ENCODE data around the gene DOCK9. TPM values are rescaled to one million over a fixed set of nuclear protein-coding genes. Genes with fewer than 3 reads are reported as not detected.

DOCK9 gene
- total and polyA plus RNA-seq, 4 donors: 48.8 to 193 (median 133) TPM

- Histone ChIP-seq H3K9ac (ENCODE audit: insufficient read depth in 1 of 2, low read length in 2 of 2) (no peak overlapping the region), H3K27ac (ENCODE audit: low read depth in 1 of 2, low read length in 1 of 2) (no peak overlapping the region), H3K9me3 (ENCODE audit: control insufficient read depth in 4 of 4, insufficient read depth in 3 of 4, low read length in 3 of 4) (no peaks in the 10 kb centered on the region), H3K4me3 (no peak overlapping the region), H3K36me3 (ENCODE audit: control insufficient read depth in 4 of 4, insufficient read depth in 4 of 4, low read length in 4 of 4) (no peaks in the 10 kb centered on the region), H3K4me1 (ENCODE audit: control insufficient read depth in 5 of 5, insufficient read depth in 5 of 5, low read length in 5 of 5) (peaks cover 0 to 19% (median 3%) of the 10 kb centered on the region in 5 donors), H3K27me3 (ENCODE audit: control insufficient read depth in 3 of 3, insufficient read depth in 3 of 3, low read length in 2 of 3) (no peaks in the 10 kb centered on the region)
- no peak for DNase-seq
- no peak for ATAC-seq (ENCODE audit: insufficient read depth, low FRiP score)
- TF ChIP-seq, protein P1, sequence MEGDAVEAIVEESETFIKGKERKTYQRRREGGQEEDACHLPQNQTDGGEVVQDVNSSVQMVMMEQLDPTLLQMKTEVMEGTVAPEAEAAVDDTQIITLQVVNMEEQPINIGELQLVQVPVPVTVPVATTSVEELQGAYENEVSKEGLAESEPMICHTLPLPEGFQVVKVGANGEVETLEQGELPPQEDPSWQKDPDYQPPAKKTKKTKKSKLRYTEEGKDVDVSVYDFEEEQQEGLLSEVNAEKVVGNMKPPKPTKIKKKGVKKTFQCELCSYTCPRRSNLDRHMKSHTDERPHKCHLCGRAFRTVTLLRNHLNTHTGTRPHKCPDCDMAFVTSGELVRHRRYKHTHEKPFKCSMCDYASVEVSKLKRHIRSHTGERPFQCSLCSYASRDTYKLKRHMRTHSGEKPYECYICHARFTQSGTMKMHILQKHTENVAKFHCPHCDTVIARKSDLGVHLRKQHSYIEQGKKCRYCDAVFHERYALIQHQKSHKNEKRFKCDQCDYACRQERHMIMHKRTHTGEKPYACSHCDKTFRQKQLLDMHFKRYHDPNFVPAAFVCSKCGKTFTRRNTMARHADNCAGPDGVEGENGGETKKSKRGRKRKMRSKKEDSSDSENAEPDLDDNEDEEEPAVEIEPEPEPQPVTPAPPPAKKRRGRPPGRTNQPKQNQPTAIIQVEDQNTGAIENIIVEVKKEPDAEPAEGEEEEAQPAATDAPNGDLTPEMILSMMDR (IDR thresholded peaks at IDR 0.05; ENCODE audit: control extremely low read depth, extremely low read depth): no peak
- 60 to 83% methylated on average over 1 of the region's 1 CpG for WGBS, 2 donors
These were observed 29.6 kb upstream of the DOCK9 start for GRCh38 chr13:99007414-99007986.

GRCh38 chr13:99005609-99006008 is 27.7 kb upstream of the DOCK9 start:
- no peak overlapping the region for H3K27ac ChIP-seq (ENCODE audit: low read depth in 1 of 2, low read length in 1 of 2)
- H3K9me3 ChIP-seq (ENCODE audit: control insufficient read depth in 4 of 4, insufficient read depth in 3 of 4, low read length in 3 of 4): no peaks in the 10 kb centered on the region
- TF ChIP-seq, protein P1 (IDR thresholded peaks at IDR 0.05; ENCODE audit: control extremely low read depth, extremely low read depth): no peak

GRCh38 chr13:99004978-99005377 is 27.1 kb upstream of the DOCK9 start:
- Histone ChIP-seq H3K27ac (ENCODE audit: low read depth in 1 of 2, low read length in 1 of 2) (no peak overlapping the region), H3K9me3 (ENCODE audit: control insufficient read depth in 4 of 4, insufficient read depth in 3 of 4, low read length in 3 of 4) (no peaks in the 10 kb centered on the region), H3K4me3 (no peak overlapping the region), H3K27me3 (ENCODE audit: control insufficient read depth in 3 of 3, insufficient read depth in 3 of 3, low read length in 2 of 3) (no peaks in the 10 kb centered on the region), H3K9ac (ENCODE audit: insufficient read depth in 1 of 2, low read length in 2 of 2) (no peak overlapping the region), H3K4me1 (ENCODE audit: control insufficient read depth in 5 of 5, insufficient read depth in 5 of 5, low read length in 5 of 5) (peaks cover 0 to 26% (median 9%) of the 10 kb centered on the region in 5 donors), H3K36me3 (ENCODE audit: control insufficient read depth in 4 of 4, insufficient read depth in 4 of 4, low read length in 4 of 4) (no peaks in the 10 kb centered on the region)
- no peak for DNase-seq
- TF ChIP-seq, protein P1 (IDR thresholded peaks at IDR 0.05; ENCODE audit: control extremely low read depth, extremely low read depth): no peak
- WGBS, 2 donors: 70 to 74% methylated on average over 3 of the region's 3 CpGs
- ATAC-seq (ENCODE audit: insufficient read depth, low FRiP score): no peak

More at GRCh38 chr13:99005609-99006008, 27.7 kb upstream of the DOCK9 start:
- Histone ChIP-seq H3K9ac (ENCODE audit: insufficient read depth in 1 of 2, low read length in 2 of 2) (no peak overlapping the region), H3K4me3 (no peak overlapping the region), H3K4me1 (ENCODE audit: control insufficient read depth in 5 of 5, insufficient read depth in 5 of 5, low read length in 5 of 5) (peaks cover 0 to 22% (median 5%) of the 10 kb centered on the region in 5 donors), H3K36me3 (ENCODE audit: control insufficient read depth in 4 of 4, insufficient read depth in 4 of 4, low read length in 4 of 4) (no peaks in the 10 kb centered on the region), H3K27me3 (ENCODE audit: control insufficient read depth in 3 of 3, insufficient read depth in 3 of 3, low read length in 2 of 3) (no peaks in the 10 kb centered on the region)
- DNase-seq (no peak), ATAC-seq (ENCODE audit: insufficient read depth, low FRiP score) (no peak)

Data from lung (tissue), 12 donors.